Liver (tissue), 9 donors: ENCODE measurements around the gene KRTAP1-1. TPM values are rescaled to one million over a fixed set of nuclear protein-coding genes. Genes with fewer than 3 reads are reported as not detected.
"Not testable (repeated sequence)": the region's sequence is repeated elsewhere in the genome, so short reads cannot be mapped to it uniquely, and the experiment has no call there.

Experiments used
- DNase-seq: peaks from one replicate; pipeline ENCODE4 v3.0.0-alpha.2; 2017; ENCODE audit warnings: low spot score
- H3K27ac ChIP-seq, 2 donors: one replicate each; pipeline ENCODE4 v1.7.0; 2013; ENCODE audit warnings: inconsistent platforms in 2 of 2, low read length in 2 of 2, control low read depth in 1 of 2, low read depth in 1 of 2, mild to moderate bottlenecking in 1 of 2
- H3K27me3 ChIP-seq, 4 donors: one replicate each; pipeline versions ENCODE4 v1.6.1 to v1.7.0; 2013; ENCODE audit warnings: low read length in 3 of 4, inconsistent platforms in 1 of 4, mild to moderate bottlenecking in 1 of 4, moderate library complexity in 1 of 4; ENCODE audit not compliant: control insufficient read depth in 4 of 4, insufficient read depth in 4 of 4
- H3K36me3 ChIP-seq, 4 donors: one replicate each; pipeline versions ENCODE4 v1.6.1 to v1.7.0; 2013; ENCODE audit warnings: low read length in 3 of 4, mild to moderate bottlenecking in 3 of 4, low read depth in 1 of 4, moderate library complexity in 1 of 4; ENCODE audit not compliant: control insufficient read depth in 4 of 4, insufficient read depth in 3 of 4
- H3K4me1 ChIP-seq, 4 donors: one replicate each; pipeline versions ENCODE4 v1.6.1 to v1.7.0; 2013; ENCODE audit warnings: low read length in 3 of 4, mild to moderate bottlenecking in 3 of 4, moderate library complexity in 1 of 4; ENCODE audit not compliant: control insufficient read depth in 4 of 4, insufficient read depth in 4 of 4
- H3K4me3 ChIP-seq, 3 donors: one replicate each; pipeline versions ENCODE4 v1.6.1 to v1.7.0; 2013; ENCODE audit warnings: low read length in 3 of 3, control low read depth in 1 of 3, low read depth in 1 of 3, mild to moderate bottlenecking in 1 of 3
- H3K9ac ChIP-seq, 2 donors: one replicate each; pipeline ENCODE4 v1.7.0; 2013; ENCODE audit warnings: low read length in 2 of 2, mild to moderate bottlenecking in 2 of 2, moderate library complexity in 2 of 2, control low read depth in 1 of 2, low read depth in 1 of 2
- H3K9me3 ChIP-seq, 4 donors: one replicate each; pipeline versions ENCODE4 v1.6.1 to v1.7.0; 2013; ENCODE audit warnings: low read length in 3 of 4; ENCODE audit not compliant: control insufficient read depth in 4 of 4
- EGR1 ChIP-seq, 2 donors: IDR thresholded peaks; 2 replicates each; pipeline ENCODE4 v1.6.1; 2016 to 2018; ENCODE audit warnings: antibody characterized with exemption in 2 of 2, low read depth in 2 of 2
- GABPA ChIP-seq, 2 donors: IDR thresholded peaks in 1 of 2; conservative IDR thresholded peaks in 1 of 2; 2 replicates each; pipeline ENCODE4 v1.6.1; 2016; ENCODE audit warnings: antibody characterized with exemption in 2 of 2, mild to moderate bottlenecking in 1 of 2, moderate library complexity in 1 of 2
- HNF4A ChIP-seq, 2 donors: conservative IDR thresholded peaks; 2 replicates each; pipeline ENCODE4 v1.6.1; 2016; ENCODE audit warnings: antibody characterized with exemption in 2 of 2, mild to moderate bottlenecking in 2 of 2
- JUND ChIP-seq, 2 donors: IDR thresholded peaks; 2 replicates each; pipeline ENCODE4 v1.6.1; 2016; ENCODE audit warnings: antibody characterized with exemption in 2 of 2
- NR2F2 ChIP-seq: IDR thresholded peaks from 2 replicates; pipeline ENCODE4 v1.6.1; 2016; ENCODE audit warnings: antibody characterized with exemption
- RAD21 ChIP-seq, 2 donors: IDR thresholded peaks; 2 replicates each; pipeline ENCODE4 v1.6.1; 2016; ENCODE audit warnings: antibody characterized with exemption in 2 of 2, mild to moderate bottlenecking in 2 of 2
- RXRA ChIP-seq, 2 donors: IDR thresholded peaks; 2 replicates each; pipeline ENCODE4 v1.6.1; 2017 to 2018; ENCODE audit warnings: antibody characterized with exemption in 2 of 2, mild to moderate bottlenecking in 1 of 2
- SP1 ChIP-seq: IDR thresholded peaks from 2 replicates; pipeline ENCODE4 v1.6.1; 2018; ENCODE audit warnings: antibody characterized with exemption, mild to moderate bottlenecking
- YY1 ChIP-seq: IDR thresholded peaks from 2 replicates; pipeline ENCODE4 v1.6.1; 2016; ENCODE audit warnings: antibody characterized with exemption, mild to moderate bottlenecking
- WGBS: extraction: QIAGEN DNeasy Blood & Tissue Kit; methylation state at CpG from one replicate; pipeline ENCODE4 v1.1.7; 2013; 5-methylcytosine and 5-hydroxymethylcytosine counted together
- polyA plus RNA-seq, 2 donors: library from polyadenylated mRNA; stranded (reverse) in 1 of 2; unstranded in 1 of 2; fragments of 200-250 nt in 1 of 2; fragments of >200 nt in 1 of 2; fragmentation: Nextera tagmentation in 1 of 2; extraction: Ambion mirVana in 1 of 2; gene quantifications; one replicate each; pipeline versions ENCODE4 v1.2.1 to v1.2.3, GENCODE V29; 2013 to 2015
- total RNA-seq, 2 donors: library from RNA; depleted of rRNA; stranded (reverse); fragments of >200 nt; gene quantifications; one replicate each; pipeline ENCODE4 v1.2.3, GENCODE V29; 2014
- TF ChIP-seq, protein P1 (sequence below): IDR thresholded peaks from 2 replicates; pipeline ENCODE4 v1.6.1; 2016; ENCODE audit warnings: antibody characterized with exemption
- TF ChIP-seq, protein P2 (sequence below): IDR thresholded peaks from 2 replicates; pipeline ENCODE4 v1.6.1; 2016; ENCODE audit warnings: antibody characterized with exemption
- TF ChIP-seq, protein P3 (sequence below): IDR thresholded peaks from 2 replicates; pipeline ENCODE4 v1.6.1; 2016; ENCODE audit warnings: antibody characterized with exemption
- TF ChIP-seq, protein P4 (sequence below): fragments of 150-350 bp; IDR thresholded peaks from 2 replicates; pipeline ENCODE4 v1.5.1; 2017; ENCODE audit warnings: improper control_type of control experiment, low read depth, low read length; ENCODE audit not compliant: missing input control
- TF ChIP-seq, protein P5 (sequence below): IDR thresholded peaks from 2 replicates; pipeline ENCODE4 v1.6.1; 2016; ENCODE audit warnings: antibody characterized with exemption, mild to moderate bottlenecking
- donor health status: healthy.
- donor health status: healthy.
- donor health status: healthy.
- donor health status: healthy.
- donor health status: healthy.

KRTAP1-1 gene
- total and polyA plus RNA-seq, 4 donors: not detected

DNA sequence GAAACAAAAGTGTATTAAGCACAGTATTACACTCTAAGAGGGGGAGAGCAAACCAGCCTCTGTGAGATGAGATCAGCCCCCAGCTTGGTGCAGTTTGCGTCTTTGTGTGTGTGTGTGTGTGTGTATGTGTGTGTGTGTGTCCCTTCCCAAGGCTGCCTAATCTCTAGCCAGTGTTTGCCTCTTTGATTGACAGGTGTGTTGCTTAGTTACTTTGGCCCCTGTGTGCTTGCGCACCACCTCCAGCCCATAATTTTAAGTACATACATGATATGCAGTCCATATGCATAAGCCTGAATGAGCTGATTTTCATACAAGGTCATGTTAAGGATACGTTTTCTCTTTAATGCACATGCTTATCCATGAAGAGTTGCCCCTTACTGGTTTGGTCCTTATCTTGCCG is 39.5 kb downstream of the KRTAP1-1 start:
- peaks cover 0 to 3% (median 0%) of the 10 kb centered on the region in 4 donors for H3K27me3 ChIP-seq
- WGBS: 81% methylated on average over 4 of the region's 4 CpGs

DNA sequence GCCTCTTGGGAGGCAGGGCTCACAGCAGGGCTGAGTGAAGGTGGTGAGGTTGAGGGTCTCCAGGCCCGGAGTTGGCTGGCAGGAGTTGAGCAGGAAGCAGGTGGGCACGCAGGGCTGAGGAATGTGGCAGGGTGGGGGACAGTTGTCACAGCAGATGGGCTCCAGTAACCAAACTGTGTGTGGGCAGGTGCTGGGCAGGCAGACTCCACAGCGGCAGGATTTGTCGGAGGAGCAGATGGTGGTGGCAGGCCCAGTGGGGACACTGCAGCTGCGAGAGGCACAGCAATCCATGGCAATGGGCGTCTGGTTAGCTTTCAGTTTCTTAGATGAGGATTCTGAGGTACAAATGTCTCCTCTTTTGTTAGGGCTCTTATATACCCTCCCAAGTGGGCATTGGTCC is 41.7 kb downstream of the KRTAP1-1 start, which contains the start of gene KRTAP3-2:
KRTAP3-2 (minus strand) TSS at position 344 of the 400 bp plus-strand sequence; CDS start at position 291, 53 bp downstream.
- not testable (repeated sequence) for H3K27me3 ChIP-seq, DNase-seq, H3K36me3 ChIP-seq, H3K9ac ChIP-seq, H3K27ac ChIP-seq, H3K9me3 ChIP-seq, H3K4me3 ChIP-seq, H3K4me1 ChIP-seq
- WGBS: 81% methylated on average over 6 of the region's 6 CpGs

More for the DNA sequence above, 39.5 kb downstream of the KRTAP1-1 start:
- H3K27ac ChIP-seq: no peak overlapping the region
- TF ChIP-seq NR2F2 (no peak), YY1 (no peak), HNF4A (conservative IDR thresholded peaks at IDR 0.05) (no peak), RAD21 (IDR thresholded peaks at IDR 0.05) (no peak), JUND (IDR thresholded peaks at IDR 0.05) (no peak), RXRA (IDR thresholded peaks at IDR 0.05) (no peak), EGR1 (IDR thresholded peaks at IDR 0.05; ENCODE audit: low read depth in 2 of 2) (no peak), GABPA (IDR thresholded peaks at IDR 0.05 in 1 of 2, conservative IDR thresholded peaks at IDR 0.05 in 1 of 2) (no peak), SP1 (no peak)
- TF ChIP-seq, protein P1, sequence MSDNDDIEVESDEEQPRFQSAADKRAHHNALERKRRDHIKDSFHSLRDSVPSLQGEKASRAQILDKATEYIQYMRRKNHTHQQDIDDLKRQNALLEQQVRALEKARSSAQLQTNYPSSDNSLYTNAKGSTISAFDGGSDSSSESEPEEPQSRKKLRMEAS: no peak
- TF ChIP-seq, protein P2, sequence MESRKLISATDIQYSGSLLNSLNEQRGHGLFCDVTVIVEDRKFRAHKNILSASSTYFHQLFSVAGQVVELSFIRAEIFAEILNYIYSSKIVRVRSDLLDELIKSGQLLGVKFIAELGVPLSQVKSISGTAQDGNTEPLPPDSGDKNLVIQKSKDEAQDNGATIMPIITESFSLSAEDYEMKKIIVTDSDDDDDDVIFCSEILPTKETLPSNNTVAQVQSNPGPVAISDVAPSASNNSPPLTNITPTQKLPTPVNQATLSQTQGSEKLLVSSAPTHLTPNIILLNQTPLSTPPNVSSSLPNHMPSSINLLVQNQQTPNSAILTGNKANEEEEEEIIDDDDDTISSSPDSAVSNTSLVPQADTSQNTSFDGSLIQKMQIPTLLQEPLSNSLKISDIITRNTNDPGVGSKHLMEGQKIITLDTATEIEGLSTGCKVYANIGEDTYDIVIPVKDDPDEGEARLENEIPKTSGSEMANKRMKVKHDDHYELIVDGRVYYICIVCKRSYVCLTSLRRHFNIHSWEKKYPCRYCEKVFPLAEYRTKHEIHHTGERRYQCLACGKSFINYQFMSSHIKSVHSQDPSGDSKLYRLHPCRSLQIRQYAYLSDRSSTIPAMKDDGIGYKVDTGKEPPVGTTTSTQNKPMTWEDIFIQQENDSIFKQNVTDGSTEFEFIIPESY: no peak
- TF ChIP-seq, protein P3, sequence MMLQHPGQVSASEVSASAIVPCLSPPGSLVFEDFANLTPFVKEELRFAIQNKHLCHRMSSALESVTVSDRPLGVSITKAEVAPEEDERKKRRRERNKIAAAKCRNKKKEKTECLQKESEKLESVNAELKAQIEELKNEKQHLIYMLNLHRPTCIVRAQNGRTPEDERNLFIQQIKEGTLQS: no peak
- TF ChIP-seq, protein P4, sequence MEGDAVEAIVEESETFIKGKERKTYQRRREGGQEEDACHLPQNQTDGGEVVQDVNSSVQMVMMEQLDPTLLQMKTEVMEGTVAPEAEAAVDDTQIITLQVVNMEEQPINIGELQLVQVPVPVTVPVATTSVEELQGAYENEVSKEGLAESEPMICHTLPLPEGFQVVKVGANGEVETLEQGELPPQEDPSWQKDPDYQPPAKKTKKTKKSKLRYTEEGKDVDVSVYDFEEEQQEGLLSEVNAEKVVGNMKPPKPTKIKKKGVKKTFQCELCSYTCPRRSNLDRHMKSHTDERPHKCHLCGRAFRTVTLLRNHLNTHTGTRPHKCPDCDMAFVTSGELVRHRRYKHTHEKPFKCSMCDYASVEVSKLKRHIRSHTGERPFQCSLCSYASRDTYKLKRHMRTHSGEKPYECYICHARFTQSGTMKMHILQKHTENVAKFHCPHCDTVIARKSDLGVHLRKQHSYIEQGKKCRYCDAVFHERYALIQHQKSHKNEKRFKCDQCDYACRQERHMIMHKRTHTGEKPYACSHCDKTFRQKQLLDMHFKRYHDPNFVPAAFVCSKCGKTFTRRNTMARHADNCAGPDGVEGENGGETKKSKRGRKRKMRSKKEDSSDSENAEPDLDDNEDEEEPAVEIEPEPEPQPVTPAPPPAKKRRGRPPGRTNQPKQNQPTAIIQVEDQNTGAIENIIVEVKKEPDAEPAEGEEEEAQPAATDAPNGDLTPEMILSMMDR: no peak
- TF ChIP-seq, protein P5, sequence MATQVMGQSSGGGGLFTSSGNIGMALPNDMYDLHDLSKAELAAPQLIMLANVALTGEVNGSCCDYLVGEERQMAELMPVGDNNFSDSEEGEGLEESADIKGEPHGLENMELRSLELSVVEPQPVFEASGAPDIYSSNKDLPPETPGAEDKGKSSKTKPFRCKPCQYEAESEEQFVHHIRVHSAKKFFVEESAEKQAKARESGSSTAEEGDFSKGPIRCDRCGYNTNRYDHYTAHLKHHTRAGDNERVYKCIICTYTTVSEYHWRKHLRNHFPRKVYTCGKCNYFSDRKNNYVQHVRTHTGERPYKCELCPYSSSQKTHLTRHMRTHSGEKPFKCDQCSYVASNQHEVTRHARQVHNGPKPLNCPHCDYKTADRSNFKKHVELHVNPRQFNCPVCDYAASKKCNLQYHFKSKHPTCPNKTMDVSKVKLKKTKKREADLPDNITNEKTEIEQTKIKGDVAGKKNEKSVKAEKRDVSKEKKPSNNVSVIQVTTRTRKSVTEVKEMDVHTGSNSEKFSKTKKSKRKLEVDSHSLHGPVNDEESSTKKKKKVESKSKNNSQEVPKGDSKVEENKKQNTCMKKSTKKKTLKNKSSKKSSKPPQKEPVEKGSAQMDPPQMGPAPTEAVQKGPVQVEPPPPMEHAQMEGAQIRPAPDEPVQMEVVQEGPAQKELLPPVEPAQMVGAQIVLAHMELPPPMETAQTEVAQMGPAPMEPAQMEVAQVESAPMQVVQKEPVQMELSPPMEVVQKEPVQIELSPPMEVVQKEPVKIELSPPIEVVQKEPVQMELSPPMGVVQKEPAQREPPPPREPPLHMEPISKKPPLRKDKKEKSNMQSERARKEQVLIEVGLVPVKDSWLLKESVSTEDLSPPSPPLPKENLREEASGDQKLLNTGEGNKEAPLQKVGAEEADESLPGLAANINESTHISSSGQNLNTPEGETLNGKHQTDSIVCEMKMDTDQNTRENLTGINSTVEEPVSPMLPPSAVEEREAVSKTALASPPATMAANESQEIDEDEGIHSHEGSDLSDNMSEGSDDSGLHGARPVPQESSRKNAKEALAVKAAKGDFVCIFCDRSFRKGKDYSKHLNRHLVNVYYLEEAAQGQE: no peak
- no peak for DNase-seq
- no peaks in the 10 kb centered on the region for H3K4me1 ChIP-seq
- H3K9ac ChIP-seq: no peak overlapping the region
- H3K36me3 ChIP-seq: no peaks in the 10 kb centered on the region
- H3K9me3 ChIP-seq: no peaks in the 10 kb centered on the region
- H3K4me3 ChIP-seq: no peak overlapping the region
